Measurements from ENCODE around the gene SPRR2A.

GRCh38 chr1:153100245-153100644 lies 42.9 kb upstream of the SPRR2A start:
- TF ChIP-seq CTCF (IDR thresholded peaks at IDR 0.05): no peak
- TF ChIP-seq EP300 (IDR thresholded peaks at IDR 0.05): no peak

All from sigmoid colon (tissue), 4 donors.